ENCODE data around the gene PSEN2.

DNA sequence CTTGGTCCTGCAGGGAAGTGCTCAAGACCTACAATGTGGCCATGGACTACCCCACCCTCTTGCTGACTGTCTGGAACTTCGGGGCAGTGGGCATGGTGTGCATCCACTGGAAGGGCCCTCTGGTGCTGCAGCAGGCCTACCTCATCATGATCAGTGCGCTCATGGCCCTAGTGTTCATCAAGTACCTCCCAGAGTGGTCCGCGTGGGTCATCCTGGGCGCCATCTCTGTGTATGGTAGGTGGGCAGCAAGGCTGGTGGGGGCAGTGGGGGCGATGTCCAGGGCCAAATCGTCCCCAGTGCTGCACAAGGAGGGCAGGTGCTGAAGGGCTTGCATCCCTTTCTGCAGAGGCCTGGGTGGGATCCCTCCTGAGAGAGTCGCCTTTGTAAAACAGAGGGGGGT, 18.4 kb downstream of the PSEN2 start:
- no peak for TF ChIP-seq TARDBP (IDR thresholded peaks at IDR 0.05)
- no peak for TF ChIP-seq SP1 (IDR thresholded peaks at IDR 0.05)
- TF ChIP-seq ELF4 (IDR thresholded peaks at IDR 0.05), result no peak
- no peak for TF ChIP-seq BHLHE40 (IDR thresholded peaks at IDR 0.05; ENCODE audit: borderline replicate concordance)
- TF ChIP-seq SUZ12 (IDR thresholded peaks at IDR 0.05), result no peak
- no peak for TF ChIP-seq ZNF384 (IDR thresholded peaks at IDR 0.05)
- TF ChIP-seq FOXK2 (IDR thresholded peaks at IDR 0.05), result no peak
- no peak for TF ChIP-seq L3MBTL2 (conservative IDR thresholded peaks at IDR 0.05)
- TF ChIP-seq FOXM1 (IDR thresholded peaks at IDR 0.05; ENCODE audit: borderline replicate concordance), result no peak
- no peak for TF ChIP-seq FOXA1 (IDR thresholded peaks at IDR 0.05)
